A549 (cell line): ENCODE measurements around the gene LRG1.

Source experiments
- CHD4 ChIP-seq: fragments of 200-600 bp; sonication (generic); IDR thresholded peaks from 2 replicates; pipeline ENCODE4 v1.6.1; 2016; ENCODE audit warnings: antibody characterized with exemption, mild to moderate bottlenecking, borderline replicate concordance
- CTCF ChIP-seq: fragments of >200 bp; sonication (Bioruptor Twin); formaldehyde crosslinking; IDR thresholded peaks from 3 replicates; pipeline ENCODE4 v1.5.1; 2016
- ELK1 ChIP-seq: fragments of 150-350 bp; IDR thresholded peaks from 2 replicates; pipeline ENCODE4 v1.6.1; 2014; ENCODE audit warnings: low read depth, mild to moderate bottlenecking, low read length
- EP300 ChIP-seq, 2 experiments: fragments of >200 bp; sonication (Bioruptor Twin); formaldehyde crosslinking; IDR thresholded peaks; 2 replicates in 1 of 2; 3 replicates in 1 of 2; pipeline ENCODE4 v1.6.1; 2016 to 2017
- NPAS2 ChIP-seq: fragments of 250-450 bp; sonication (Bioruptor Pico); IDR thresholded peaks from 2 replicates; pipeline ENCODE4 v1.8.0; 2022; ENCODE audit warnings: mild to moderate bottlenecking, moderate library complexity, borderline replicate concordance
- POLR2A ChIP-seq: IDR thresholded peaks from 2 replicates; pipeline ENCODE4 v1.6.1; 2012; ENCODE audit warnings: mild to moderate bottlenecking, low read length
- RAD21 ChIP-seq, 2 experiments: fragments of >200 bp in 1 of 2; sonication (Bioruptor Twin) in 1 of 2; formaldehyde crosslinking in 1 of 2; IDR thresholded peaks in 1 of 2; conservative IDR thresholded peaks in 1 of 2; 2 replicates in 1 of 2; 3 replicates in 1 of 2; pipeline ENCODE4 v1.6.1; 2012 to 2018; ENCODE audit warnings: inconsistent platforms in 1 of 2
- RCOR1 ChIP-seq: fragments of 150-350 bp; IDR thresholded peaks from 2 replicates; pipeline ENCODE4 v1.6.1; 2014; ENCODE audit warnings: antibody characterized with exemption, low read length, low read depth
- RFX5 ChIP-seq: fragments of 450-650 bp; IDR thresholded peaks from 2 replicates; pipeline ENCODE4 v1.7.1; 2014; ENCODE audit warnings: antibody characterized with exemption, mild to moderate bottlenecking, moderate library complexity
- SMC3 ChIP-seq: fragments of >200 bp; sonication (Bioruptor Twin); formaldehyde crosslinking; IDR thresholded peaks from 3 replicates; pipeline ENCODE4 v1.6.1; 2018; ENCODE audit warnings: inconsistent platforms

- TF ChIP-seq CTCF = no peak
- no peak for TF ChIP-seq RCOR1
- no peak for TF ChIP-seq EP300 (IDR thresholded peaks at IDR 0.05)
- TF ChIP-seq CHD4 = no peak
- TF ChIP-seq NPAS2 (CRISPR knock-in tag) = no peak
- TF ChIP-seq SMC3 = no peak
- no peak for TF ChIP-seq RFX5
- no peak for TF ChIP-seq POLR2A
- no peak for TF ChIP-seq ELK1
- TF ChIP-seq RAD21 (conservative IDR thresholded peaks at IDR 0.05 in 1 of 2, IDR thresholded peaks at IDR 0.05 in 1 of 2) = no peak
Measured at GRCh38 chr19:4510435-4511255, 29.2 kb downstream of the LRG1 start.
